ENCODE measurements around the gene C5AR2.

- TF ChIP-seq CTCF (IDR thresholded peaks at IDR 0.05; ENCODE audit: insufficient read depth, low read depth, low read length) = no peak
- no peak for TF ChIP-seq EZH2 (IDR thresholded peaks at IDR 0.05; ENCODE audit: insufficient read depth, low read length)
These were observed 20.1 kb downstream of the C5AR2 start for GRCh38 chr19:47352095-47352494.

All from astrocyte (in vitro differentiated cells and primary cell).